HL-60/S4 treated with retinoic acid at 250 ng/mL for 4 days and 3 days (cell line): ENCODE data around the gene LAIR1.
"Not testable (repeated sequence)": the region's sequence is repeated elsewhere in the genome, so short reads cannot be mapped to it uniquely, and the experiment has no call there.

Experiments used
- in situ Hi-C: fragments of 300-500 bp; cut with MboI; formaldehyde crosslinking; loops from 2 replicates; pipeline ENCODE4 v1.7.0; 2022; ENCODE audit warnings: low sequenced_read_pairs

Gene LAIR1

GRCh38 chr19:54345938-54346386 is 18.8 kb downstream of the LAIR1 start:
- in situ Hi-C loops: no loop called here

GRCh38 chr19:54343868-54344267 is 20.9 kb downstream of the LAIR1 start:
- in situ Hi-C loops: no loop called here

GRCh38 chr19:54341295-54341694 is 23.4 kb downstream of the LAIR1 start:
- in situ Hi-C loops: no loop called here

GRCh38 chr19:54339646-54340358 is 24.9 kb downstream of the LAIR1 start:
- in situ Hi-C loops: no loop called here

- in situ Hi-C loops: no loop called here
These were observed 26.2 kb downstream of the LAIR1 start for GRCh38 chr19:54338521-54338920.

GRCh38 chr19:54337858-54338230 is 26.9 kb downstream of the LAIR1 start:
- in situ Hi-C loops: no loop called here

GRCh38 chr19:54336893-54337857 is 27.6 kb downstream of the LAIR1 start:
- in situ Hi-C loops: no loop called here

GRCh38 chr19:54335979-54336892 is 28.5 kb downstream of the LAIR1 start:
- in situ Hi-C loops: no loop called here

GRCh38 chr19:54335164-54335563 is 29.6 kb downstream of the LAIR1 start:
- in situ Hi-C loops: no loop called here

- in situ Hi-C loops: no loop called here
These were observed 31.0 kb downstream of the LAIR1 start for GRCh38 chr19:54333586-54334298.

- in situ Hi-C loops: no loop called here
These were observed 32.6 kb downstream of the LAIR1 start for GRCh38 chr19:54332149-54332548.

- in situ Hi-C loops: no loop called here
These were observed 33.1 kb downstream of the LAIR1 start for GRCh38 chr19:54331626-54332025.

GRCh38 chr19:54329476-54330165 is 35.1 kb downstream of the LAIR1 start:
- in situ Hi-C loops: no loop called here

- in situ Hi-C loops: not testable (repeated sequence)
These were observed 36.0 kb downstream of the LAIR1 start for GRCh38 chr19:54328781-54329180.

GRCh38 chr19:54325631-54326030 is 39.1 kb downstream of the LAIR1 start:
- in situ Hi-C loops: no loop called here

GRCh38 chr19:54325194-54325621 is 39.5 kb downstream of the LAIR1 start:
- in situ Hi-C loops: no loop called here

GRCh38 chr19:54324071-54324470 is 40.7 kb downstream of the LAIR1 start:
- in situ Hi-C loops: no loop called here

GRCh38 chr19:54322934-54323333 is 41.8 kb downstream of the LAIR1 start:
- in situ Hi-C loops: not testable (repeated sequence)

GRCh38 chr19:54322295-54322694 is 42.4 kb downstream of the LAIR1 start:
- in situ Hi-C loops: not testable (repeated sequence)
